Hindlimb muscle (tissue), 1 donor: ENCODE measurements around the gene EVPL. TPM values are rescaled to one million over a fixed set of nuclear protein-coding genes. Genes with fewer than 3 reads are reported as not detected.
"Not testable (repeated sequence)": the region's sequence is repeated elsewhere in the genome, so short reads cannot be mapped to it uniquely, and the experiment has no call there.

Experiments used
- DNase-seq: peaks from one replicate; pipeline ENCODE4 v3.0.0-alpha.2; 2013
- polyA plus RNA-seq: library from polyadenylated mRNA; unstranded; fragments of 120-200 nt; gene quantifications from one replicate; pipeline ENCODE4 v1.2.1, GENCODE V29; 2013; ENCODE audit not compliant: insufficient read length

Gene EVPL
- polyA plus RNA-seq, 1 donor, result 0.54 TPM

DNA sequence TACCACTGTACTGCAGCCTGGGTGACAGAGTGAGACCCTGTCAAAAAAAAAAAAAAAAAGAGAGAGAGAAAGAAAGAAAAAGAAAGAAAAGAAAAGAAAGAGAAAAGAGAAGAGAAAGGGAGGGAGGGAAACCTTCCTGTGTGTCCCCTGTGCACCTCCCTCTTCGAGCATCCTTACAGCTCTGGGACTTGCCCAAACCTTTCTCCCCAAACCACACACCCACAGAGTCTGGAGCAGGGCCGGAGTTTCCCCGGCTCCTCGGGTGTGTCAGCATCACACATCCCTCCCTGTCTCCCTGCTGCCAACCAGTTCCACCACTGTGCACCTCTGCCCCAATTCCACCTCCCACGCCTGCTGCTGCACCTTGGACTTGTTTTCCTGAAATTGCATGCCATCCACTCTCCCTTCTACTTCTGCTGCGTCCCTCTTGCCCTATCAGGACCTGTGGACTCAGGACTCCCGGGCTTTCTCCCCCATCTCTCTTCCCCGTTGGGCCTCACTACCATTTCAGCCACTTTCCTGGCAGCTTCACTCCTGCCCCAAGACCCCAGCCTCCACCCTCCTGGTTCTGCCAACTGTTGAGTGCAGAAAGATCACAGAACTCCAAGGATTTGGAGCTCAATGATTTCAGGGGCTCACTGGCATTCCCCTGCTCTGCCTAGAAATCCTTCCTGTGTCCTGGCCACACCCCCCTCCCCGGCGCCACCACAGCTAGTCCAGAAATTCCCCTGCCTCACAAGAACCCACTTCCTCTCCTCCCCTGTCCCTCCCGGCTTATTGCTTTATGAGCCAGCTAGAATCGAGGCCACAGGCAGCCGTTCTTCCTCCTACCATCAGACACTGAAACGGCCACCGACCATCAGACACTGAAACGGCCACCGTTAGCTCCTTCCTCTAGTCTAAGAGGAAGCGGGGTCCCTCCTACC, 30.2 kb downstream of the EVPL start:
- peak; percentile 22 for DNase-seq

DNA sequence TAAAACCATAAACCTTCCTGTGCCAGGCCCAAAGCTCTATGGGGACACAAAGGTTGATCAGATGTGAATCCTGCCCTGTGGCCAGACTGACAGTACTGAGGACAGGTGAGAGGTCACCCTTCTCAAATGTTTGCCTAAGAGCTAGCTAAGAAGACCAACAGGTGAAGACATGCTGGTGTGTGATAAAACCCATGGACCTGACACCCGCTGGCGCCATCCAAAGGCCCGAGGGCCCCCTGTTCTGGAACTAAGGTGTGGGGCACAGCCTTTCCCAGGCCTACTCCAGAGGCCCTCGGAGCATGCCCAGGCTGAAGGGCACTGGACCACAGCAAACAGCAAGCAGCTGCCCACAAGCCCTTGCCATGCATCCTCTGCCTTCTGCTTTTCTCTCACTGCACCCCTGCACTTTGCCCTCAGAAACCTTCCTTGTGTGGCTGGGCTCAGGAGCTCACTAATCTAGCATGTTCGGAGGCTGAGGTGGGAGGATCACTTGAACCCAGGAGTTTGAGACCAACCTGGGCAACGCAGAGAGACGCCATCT, 31.7 kb downstream of the EVPL start:
- DNase-seq, result no peak

DNA sequence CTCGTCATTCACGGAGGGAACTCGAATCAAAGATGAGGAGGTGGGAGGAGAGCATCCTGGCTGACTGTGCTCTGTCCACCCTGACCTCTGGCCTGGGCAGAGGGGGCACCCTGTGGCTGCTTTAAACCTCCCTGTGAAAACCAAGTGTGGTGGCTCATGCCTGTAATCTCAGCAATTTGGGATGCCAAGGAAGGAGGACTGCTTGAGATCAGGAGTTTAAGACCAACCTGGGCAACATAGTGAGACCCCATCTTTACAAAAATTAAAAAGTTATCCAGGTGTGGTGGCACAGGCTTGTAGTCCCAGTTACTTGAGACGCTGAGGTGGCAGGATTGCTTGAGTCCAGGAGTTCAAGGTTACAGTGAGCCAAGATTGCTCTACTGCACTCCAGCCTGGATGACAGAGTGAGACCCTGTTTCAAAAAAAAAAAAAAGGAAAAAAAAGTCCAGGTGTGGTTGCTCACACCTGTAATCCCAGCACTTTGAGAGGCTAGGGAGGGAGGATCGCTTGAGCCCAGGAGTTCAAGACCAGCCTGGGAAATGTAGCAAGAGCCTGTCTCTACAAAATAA, 32.2 kb downstream of the EVPL start:
- DNase-seq, result no peak

DNA sequence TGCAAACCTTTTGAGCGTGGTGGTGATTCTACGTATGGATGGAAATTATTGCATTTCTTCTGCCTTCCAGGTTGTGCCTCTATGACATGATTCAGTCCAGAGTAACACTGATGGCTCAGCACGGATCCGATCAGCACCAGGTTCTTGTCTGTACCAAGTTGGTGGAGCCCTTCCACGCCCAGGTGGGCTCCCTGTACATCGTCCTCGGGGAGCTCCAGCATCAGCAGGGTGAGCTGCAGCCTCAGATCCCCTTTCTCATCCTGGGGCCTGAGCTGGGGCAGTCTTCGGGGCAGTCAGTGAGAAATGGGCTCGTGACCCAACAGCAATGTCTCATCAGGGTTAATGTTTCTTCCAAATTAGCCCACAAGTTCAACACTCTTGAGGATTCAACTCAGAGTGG, 35.7 kb downstream of the EVPL start:
- DNase-seq, result no peak

DNA sequence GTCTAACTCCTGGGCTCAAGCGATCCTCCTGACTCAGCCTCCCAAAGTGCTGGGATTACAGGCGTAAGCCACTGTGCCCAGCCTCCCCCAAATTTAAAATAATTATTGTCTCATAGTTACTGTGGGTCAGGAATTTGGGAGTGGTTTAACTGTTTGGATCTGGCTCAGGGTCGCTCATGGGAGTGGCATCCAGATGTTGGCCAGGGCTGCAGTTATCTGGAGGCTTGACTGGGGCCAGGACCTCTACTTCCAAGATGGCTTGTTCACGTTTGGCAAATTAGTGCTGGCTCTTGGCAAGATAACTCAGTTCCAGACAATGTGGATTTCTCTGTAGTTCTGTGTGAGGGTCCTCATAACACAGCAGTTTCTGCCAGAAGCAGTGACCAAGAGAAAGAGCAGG, 40.1 kb downstream of the EVPL start:
- no peak for DNase-seq

DNA sequence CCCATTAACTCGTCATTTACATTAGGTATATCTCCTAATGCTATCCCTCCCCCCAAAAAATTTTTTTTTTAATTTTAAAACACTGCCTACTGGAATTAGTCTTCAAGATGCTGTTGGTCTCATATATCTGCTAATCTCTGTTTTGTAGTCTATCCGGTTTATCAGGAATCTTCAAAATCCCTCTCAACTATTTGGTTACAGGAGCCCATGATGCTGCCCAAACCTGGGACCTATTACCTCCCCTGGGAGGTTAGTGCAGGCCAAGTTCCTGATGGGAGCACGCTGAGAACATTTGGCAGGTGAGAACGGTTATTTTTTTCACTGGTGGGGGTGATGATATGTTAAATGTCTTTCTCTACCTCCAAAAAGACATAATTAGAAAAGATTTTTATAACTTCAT, 41.1 kb downstream of the EVPL start:
- DNase-seq, result no peak

DNA sequence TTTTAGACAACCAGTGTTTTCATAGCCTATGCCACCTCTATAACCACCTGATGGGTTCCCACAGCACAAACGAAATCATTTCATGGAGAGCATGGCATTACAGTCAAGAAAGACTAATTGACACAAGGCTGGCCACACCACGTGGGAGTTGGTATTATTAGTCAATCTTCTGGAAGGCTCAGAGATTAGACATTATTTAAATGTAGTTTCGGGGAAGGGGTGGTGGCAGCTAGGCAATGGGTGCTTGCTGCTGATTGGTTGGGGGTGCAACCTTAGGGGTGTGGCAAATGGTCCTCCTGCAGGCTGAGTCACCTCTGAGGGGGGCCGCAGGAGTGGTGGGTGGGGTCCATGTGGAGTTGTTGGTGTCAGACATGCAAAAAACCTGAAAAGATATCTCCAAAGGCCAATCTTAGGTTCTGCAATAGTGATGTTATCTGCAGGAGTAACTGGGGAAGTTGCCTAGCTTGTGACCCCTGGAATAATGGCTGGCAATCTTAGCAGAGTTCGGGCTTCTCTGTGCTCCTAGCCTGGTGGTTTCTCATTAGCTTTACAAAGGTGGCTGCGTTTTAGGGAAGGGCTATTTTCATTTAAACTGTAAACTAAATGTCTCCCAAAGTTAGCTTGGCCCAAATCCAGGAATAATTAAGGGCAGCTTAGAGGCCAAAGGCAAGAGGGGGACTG, 43.5 kb downstream of the EVPL start:
- DNase-seq, result no peak

DNA sequence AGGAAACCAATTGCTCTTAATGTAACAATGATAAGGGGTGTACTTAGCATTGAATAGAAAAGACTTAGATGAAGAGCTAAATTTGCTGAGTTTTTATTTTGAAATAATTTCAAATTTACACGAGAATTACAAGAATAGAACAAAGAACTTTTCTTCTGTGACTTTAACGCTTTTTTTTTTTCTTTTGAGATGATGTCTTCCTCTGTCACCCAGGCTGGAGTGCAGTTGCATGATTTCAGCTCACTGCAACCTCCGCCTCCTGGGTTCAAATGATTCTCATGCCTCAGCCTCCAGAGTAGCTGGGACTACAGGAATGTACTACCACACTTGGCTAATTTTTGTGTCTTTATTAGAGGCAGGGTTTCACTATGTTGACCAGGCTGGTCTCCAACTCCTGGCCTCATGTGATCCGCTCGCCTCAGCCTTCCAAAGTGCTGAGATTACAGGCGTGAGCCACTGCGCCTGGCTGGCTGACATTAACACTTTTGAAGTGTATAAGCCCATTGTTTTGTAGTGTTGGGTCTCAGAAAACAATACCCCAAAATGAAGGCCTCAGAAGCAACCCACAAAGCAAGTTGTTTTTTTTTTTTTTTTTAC, 46.0 kb downstream of the EVPL start:
- DNase-seq, result no peak

DNA sequence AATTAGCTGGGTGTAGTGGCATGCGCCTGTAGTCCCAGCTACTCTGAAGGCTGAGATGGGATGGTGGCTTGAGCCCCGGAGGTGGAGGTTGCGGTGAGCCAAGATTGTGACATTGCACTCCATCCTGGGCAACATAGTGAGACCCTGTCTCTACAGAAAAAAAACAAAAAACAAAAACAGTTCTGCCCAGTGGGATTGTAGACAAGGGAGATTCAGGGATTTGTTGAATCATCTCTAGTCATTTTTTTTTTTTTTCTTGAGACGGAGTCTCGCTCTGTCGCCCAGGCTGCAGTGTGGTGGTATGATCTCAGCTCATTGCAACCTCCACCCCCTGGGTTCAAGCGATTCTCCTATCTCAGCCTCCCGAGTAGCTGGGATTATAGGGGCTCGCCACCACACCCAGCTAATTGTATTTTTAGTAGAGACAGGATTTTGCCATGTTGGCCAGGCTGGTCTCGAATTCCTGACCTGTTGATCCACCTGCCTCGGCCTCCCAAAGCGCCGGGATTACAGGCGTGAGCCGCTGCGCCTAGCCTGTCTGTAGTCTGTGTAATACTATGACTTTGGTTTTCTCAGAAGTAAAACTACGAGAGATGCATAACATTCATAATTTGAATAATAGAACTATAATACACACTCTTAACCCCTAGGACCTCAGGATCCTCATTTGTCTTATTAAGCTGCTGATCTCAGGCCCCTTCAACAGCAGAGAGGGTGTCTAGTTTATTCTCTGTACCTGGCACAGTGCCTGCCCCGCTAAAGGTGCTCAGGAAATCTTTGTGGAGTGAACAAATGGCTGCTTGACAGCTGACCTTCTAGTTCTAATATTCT, 46.7 kb downstream of the EVPL start:
- no peak for DNase-seq

DNA sequence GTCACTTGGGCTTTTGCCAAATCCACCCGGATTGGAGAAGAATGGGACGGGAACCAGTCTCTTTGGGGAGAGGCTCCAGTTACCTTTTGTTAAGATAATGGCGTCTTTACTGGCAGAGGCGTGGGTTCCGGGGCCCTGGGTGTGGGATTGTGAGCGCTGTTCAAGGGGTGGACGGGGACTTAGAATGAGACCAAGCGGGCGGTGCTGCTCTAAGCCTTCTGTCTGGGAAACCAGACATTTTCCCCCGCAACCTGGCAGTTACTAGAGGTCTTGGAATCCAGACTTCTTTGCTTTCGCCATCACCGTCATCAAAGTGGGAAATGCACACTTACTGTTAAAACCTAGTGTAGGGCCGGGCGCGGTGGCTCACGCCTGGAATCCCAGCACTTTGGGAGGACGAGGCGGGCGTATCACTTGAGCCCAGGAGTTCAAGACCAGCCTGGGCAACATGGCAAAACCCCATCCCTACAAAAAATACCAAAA, 47.4 kb downstream of the EVPL start:
- DNase-seq, result no peak

DNA sequence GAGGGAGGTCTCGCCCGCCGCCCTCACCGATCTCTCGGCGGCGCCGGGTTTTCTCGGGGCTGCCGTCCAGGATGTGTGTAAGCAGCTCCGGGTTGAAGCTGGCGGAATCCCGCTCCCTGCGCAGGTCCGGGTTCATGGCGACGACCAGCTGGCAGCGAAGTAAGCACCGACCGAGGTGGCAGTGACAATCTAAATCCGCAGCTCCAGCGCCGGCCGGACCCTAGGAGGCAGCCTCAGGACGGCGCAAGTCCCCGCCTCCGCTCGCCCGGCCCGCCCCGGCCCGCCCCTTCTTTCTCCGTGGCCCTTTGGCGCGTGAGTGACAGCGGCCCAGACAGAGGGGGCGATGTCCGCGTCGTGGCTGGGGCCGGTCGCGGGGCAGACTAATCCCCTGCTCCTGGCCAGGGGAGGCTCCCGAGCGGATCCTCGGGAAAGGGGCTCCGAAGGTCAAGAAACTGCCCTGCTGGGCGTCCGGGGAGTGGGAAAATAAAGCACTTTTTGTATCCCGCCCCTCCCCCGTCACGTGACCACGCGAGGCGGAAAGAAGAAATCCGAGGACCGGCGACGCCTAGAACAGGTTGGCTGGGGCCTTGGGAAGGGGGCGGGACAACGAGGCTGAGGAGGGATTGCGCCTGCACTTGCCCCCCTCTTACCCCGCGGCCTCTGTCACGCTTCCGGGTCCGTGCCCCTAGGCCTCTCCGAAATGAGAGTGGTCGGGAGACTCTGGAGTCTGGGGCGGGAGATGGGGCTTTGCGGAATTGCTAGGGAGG, 48.0 kb downstream of the EVPL start, which contains the start of the genes ACOX1 and TEN1:
Gene ACOX1 (minus strand): TSS at position 229 of the 767 bp plus-strand sequence. CDS start 93 bp downstream, at position 136.
Gene TEN1 (plus strand): TSS at position 303 of the 767 bp plus-strand sequence. CDS start 6,953 bp downstream, outside the sequence.
- DNase-seq, result peak; percentile 98

DNA sequence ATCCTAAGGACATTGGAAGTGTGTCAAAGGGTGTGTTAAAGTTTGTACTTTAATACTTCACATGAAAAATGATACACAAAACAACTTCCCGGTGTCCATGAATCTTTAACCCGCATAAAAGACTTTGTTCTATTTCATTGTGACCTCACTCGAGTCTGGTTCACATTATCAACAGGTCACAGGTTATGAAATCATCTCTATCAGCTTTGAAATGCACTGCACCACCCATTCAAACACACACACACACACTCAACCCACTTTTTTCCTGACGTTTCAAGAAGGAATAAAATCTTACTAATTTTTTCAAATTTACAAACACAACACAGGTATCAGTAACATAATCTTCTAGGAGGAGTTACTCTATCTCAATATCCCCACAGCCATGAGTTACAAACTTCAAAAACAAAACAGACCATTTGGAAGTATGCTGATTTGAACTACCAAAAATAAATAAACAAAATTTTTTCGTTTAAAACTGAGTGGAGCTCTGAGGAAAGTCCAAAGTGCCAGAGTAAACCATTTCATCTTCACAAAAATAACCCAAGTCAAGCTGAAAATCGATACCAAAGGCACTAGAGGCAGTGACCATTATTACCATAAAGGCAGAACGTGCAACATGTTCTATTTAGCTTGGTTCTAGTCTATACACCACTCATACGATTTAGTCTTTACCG, 50.8 kb downstream of the EVPL start:
- no peak for DNase-seq

DNA sequence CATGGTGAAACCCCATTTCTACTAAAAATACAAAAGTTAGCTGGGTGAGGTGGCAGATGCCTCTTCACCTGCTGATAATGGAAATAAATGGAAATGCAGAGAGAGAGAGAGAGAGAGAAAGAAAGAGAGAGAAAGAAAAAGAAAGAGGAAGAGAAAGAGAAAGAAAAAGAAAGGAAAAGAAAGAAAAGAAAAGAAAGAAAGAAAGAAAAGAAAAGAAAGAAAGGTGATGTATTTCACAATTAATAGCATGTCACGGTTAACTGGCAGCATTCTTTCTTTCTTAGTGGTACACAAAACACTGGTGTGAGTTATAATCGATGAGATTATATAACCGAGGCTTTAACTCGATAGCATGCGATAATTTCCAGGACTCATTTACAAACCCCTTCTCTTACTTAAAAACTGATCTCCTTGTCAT, 51.3 kb downstream of the EVPL start:
- no peak for DNase-seq

DNA sequence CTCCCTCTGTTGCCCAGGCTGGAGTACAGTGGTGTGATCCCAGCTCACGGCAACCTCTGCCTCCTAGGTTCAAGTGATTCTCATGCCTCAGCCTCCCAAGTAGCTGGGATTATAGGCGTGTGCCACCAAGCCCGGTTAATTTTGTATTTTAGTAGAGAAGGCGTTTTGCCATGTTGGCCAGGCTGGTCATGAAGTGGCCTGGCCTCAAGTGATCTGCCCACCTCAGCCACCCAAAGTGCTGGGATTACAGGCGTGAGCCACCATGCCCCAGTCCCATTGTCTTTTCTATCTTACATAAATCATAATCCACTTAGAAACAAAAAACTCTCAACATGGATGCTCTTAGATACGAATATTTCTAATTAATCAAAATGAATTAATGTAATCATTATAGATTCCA, 51.9 kb downstream of the EVPL start:
- DNase-seq, result not testable (repeated sequence)

DNA sequence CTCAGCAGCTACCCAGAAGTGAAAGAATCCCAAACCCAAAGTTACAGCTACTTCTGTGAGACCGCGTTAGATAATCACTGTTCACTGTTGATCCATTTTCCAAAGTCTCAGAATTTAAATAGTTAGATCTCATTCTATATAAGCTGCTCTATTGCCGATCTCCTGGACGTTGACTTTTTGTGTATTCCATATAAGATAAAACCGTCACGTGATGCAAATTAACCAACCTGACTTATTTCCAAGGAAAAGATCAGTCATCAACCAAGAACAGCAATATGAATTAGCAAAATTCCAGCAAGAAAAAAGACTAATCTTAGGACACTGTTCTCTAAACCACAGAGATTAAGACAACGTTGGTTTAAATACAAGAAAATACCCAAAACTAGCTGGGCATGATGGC, 56.5 kb downstream of the EVPL start:
- no peak for DNase-seq

DNA sequence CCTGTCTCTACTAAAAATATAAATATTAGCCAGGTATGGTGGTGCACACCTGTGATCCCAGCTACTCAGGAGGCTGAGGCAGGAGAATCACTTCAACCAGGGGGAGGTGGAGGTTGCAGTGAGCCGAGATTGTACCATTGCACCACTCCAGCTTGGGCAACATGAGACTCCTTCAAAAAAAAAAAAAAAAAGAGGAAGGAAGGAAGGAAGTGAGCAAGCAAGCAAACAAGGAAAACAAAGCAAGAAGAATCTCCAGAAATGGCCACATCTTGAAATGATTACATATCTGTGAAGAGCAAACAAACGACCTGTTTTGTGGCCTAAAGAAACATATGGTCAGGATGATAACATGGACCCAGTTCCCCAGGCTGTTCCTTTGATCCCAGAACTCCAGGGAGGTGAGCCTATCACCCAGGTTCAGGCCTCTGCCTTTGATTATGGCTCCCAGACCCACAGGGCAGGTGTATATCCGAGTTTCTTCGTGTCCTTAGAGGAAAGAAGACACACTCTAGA, 57.0 kb downstream of the EVPL start:
- no peak for DNase-seq

DNA sequence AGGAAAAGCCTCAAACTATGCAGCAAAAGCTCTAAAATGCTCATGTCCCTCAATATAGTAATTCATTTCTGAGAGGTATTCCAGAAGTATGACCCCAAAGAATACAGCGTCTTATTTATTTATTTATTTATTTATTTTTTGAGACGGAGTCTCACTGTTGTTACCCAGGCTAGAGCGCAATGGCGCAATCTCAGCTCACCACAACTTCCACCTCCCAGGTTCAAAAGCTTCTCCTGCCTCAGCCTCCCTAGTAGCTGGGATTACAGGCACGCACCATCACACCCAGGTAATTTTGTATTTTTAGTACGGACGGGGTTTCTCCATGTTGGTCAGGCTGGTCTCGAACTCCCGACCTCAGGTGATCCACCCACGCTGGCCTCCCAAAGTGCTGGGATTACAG, 58.1 kb downstream of the EVPL start:
- DNase-seq, result not testable (repeated sequence)

DNA sequence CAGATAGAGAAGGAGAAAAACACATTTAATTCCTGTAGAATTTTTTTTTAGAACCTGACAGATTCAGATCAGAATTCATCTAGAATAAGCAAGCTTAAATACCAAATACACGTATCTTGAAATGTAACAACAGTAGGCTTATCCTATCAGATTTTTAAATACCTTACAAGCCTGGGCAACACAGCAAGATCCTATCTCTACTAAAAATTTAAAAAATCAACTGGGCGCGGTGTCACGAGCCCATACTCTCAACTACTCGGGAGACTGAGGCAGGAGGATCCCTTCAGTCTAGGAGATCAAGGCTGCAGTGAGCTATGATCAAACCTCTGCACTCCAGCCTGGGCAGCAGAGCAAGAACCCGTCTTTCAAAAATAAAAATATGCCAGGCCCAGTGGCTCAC, 61.6 kb downstream of the EVPL start:
- DNase-seq, result no peak

DNA sequence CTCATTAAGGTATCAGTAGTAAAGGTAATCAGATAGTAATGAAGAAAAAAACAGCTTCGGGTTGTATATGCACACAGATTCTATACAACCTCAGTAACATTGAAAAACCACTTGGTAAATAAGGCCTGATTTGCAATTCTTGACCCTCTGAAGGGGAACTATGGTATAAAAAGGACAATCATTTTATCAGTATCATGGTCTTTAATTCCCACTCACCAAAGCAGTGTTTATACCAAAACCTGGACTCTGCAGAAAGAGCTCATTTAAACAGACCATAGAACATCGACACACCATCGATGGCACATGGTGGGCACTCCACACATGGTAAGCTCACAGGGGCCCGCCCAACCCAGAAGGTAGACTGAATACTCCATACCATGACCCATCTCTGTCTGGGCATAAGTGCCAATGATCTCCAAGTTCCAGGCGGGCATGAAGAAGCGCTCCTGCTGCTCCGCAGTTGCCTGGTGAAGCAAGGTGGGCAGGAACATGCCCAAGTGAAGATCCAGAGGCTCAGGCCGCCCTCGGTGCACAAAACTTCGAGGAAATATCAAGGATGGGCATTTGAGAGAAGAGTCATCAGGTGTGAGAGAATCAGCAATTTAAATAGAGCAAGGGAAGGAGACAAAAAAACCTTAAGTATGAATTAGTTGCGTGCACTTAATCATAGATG, 67.1 kb downstream of the EVPL start:
- no peak for DNase-seq
